H9 (cell line): ENCODE measurements around the gene MRAP2. TPM values are rescaled to one million over a fixed set of nuclear protein-coding genes. Genes with fewer than 3 reads are reported as not detected.

Experiments
- DNase-seq: peaks from one replicate; pipeline ENCODE4 v3.0.0-alpha.2; 2017
- H2AFZ ChIP-seq: one replicate; pipeline ENCODE4 v1.6.1; 2013; ENCODE audit warnings: mild to moderate bottlenecking, low read length, control low read depth, moderate library complexity
- H2AK5ac ChIP-seq: 2 replicates; pipeline ENCODE4 v1.6.1; 2013; ENCODE audit warnings: low read length, control low read depth, mixed read lengths; ENCODE audit not compliant: insufficient read length
- H2BK120ac ChIP-seq: one replicate; pipeline ENCODE4 v1.6.1; 2013; ENCODE audit warnings: low read depth, mild to moderate bottlenecking, low read length, control low read depth, inconsistent platforms; ENCODE audit not compliant: poor library complexity, severe bottlenecking
- H2BK12ac ChIP-seq: 2 replicates; pipeline ENCODE4 v1.6.1; 2013; ENCODE audit warnings: low read length, control low read depth, mixed read lengths, low read depth; ENCODE audit not compliant: insufficient read length
- H2BK15ac ChIP-seq: 2 replicates; pipeline ENCODE4 v1.6.1; 2013; ENCODE audit warnings: low read depth, low read length, control low read depth
- H2BK20ac ChIP-seq: one replicate; pipeline ENCODE4 v1.6.1; 2013; ENCODE audit warnings: low read depth, mild to moderate bottlenecking, low read length, control low read depth, inconsistent platforms; ENCODE audit not compliant: poor library complexity, severe bottlenecking
- H2BK5ac ChIP-seq: 2 replicates; pipeline ENCODE4 v1.6.1; 2013; ENCODE audit warnings: low read length, control low read depth, mixed read lengths; ENCODE audit not compliant: insufficient read length
- H3K14ac ChIP-seq: 2 replicates; pipeline ENCODE4 v1.6.1; 2013; ENCODE audit warnings: low read length, control low read depth; ENCODE audit not compliant: insufficient read depth
- H3K18ac ChIP-seq: 2 replicates; pipeline ENCODE4 v1.6.1; 2013; ENCODE audit warnings: low read depth, mild to moderate bottlenecking, mixed read lengths, low read length, control low read depth; ENCODE audit not compliant: insufficient read length
- H3K23ac ChIP-seq: 2 replicates; pipeline ENCODE4 v1.6.1; 2013; ENCODE audit warnings: low read length, control low read depth, mixed read lengths, low read depth; ENCODE audit not compliant: insufficient read length
- H3K23me2 ChIP-seq: 2 replicates; pipeline ENCODE4 v1.6.1; 2013; ENCODE audit warnings: low read depth, mild to moderate bottlenecking, mixed read lengths, low read length, control low read depth; ENCODE audit not compliant: insufficient read length, poor library complexity, severe bottlenecking
- H3K27ac ChIP-seq: 2 replicates; pipeline ENCODE4 v1.5.1; 2013; ENCODE audit warnings: low read length, control low read depth, mixed read lengths, low read depth; ENCODE audit not compliant: insufficient read length
- H3K27me3 ChIP-seq: 2 replicates; pipeline ENCODE4 v1.6.1; 2013; ENCODE audit warnings: low read length, control low read depth, inconsistent platforms; ENCODE audit not compliant: insufficient read depth
- H3K4ac ChIP-seq: 2 replicates; pipeline ENCODE4 v1.6.1; 2013; ENCODE audit warnings: low read depth, mild to moderate bottlenecking, control low read depth, inconsistent platforms, low read length, moderate library complexity
- H3K4me1 ChIP-seq: 2 replicates; pipeline ENCODE4 v1.6.1; 2013; ENCODE audit warnings: low read length, control low read depth, inconsistent platforms; ENCODE audit not compliant: insufficient read depth
- H3K4me2 ChIP-seq: 2 replicates; pipeline ENCODE4 v1.6.1; 2013; ENCODE audit warnings: low read length, control low read depth, mixed read lengths; ENCODE audit not compliant: insufficient read length, insufficient read depth
- H3K56ac ChIP-seq: 2 replicates; pipeline ENCODE4 v1.6.1; 2013; ENCODE audit warnings: low read depth, mild to moderate bottlenecking, mixed read lengths, low read length, control low read depth; ENCODE audit not compliant: insufficient read length
- H3K79me1 ChIP-seq: 2 replicates; pipeline ENCODE4 v1.6.1; 2013; ENCODE audit warnings: low read depth, mild to moderate bottlenecking, moderate library complexity, low read length, control low read depth, inconsistent platforms; ENCODE audit not compliant: insufficient read depth, poor library complexity, severe bottlenecking
- H3K79me2 ChIP-seq: 2 replicates; pipeline ENCODE4 v1.6.1; 2013; ENCODE audit warnings: low read length, control low read depth, inconsistent platforms; ENCODE audit not compliant: insufficient read depth
- H3K9ac ChIP-seq: 2 replicates; pipeline ENCODE4 v1.6.1; 2013; ENCODE audit warnings: low read length, control low read depth, mixed read lengths; ENCODE audit not compliant: insufficient read length; ENCODE audit errors: extremely low read depth
- H3K9me3 ChIP-seq: one replicate; pipeline ENCODE4 v1.6.1; 2013; ENCODE audit warnings: low read depth, low read length, inconsistent platforms; ENCODE audit not compliant: control insufficient read depth
- H3T11ph ChIP-seq: one replicate; pipeline ENCODE4 v1.6.1; 2013; ENCODE audit warnings: mild to moderate bottlenecking, low read length, control low read depth, inconsistent platforms
- H4K20me1 ChIP-seq: one replicate; pipeline ENCODE4 v1.6.1; 2013; ENCODE audit not compliant: control insufficient read depth, insufficient read length, insufficient read depth
- H4K5ac ChIP-seq: 2 replicates; pipeline ENCODE4 v1.6.1; 2013; ENCODE audit warnings: low read depth, mild to moderate bottlenecking, mixed read lengths, low read length, control low read depth; ENCODE audit not compliant: insufficient read length
- H4K8ac ChIP-seq: replicated peaks from 2 replicates; pipeline ENCODE4 v1.6.1; 2013; ENCODE audit warnings: low read length, control low read depth, mixed read lengths, low read depth; ENCODE audit not compliant: insufficient read length
- H4K91ac ChIP-seq: 2 replicates; pipeline ENCODE4 v1.6.1; 2013; ENCODE audit warnings: low read depth, mild to moderate bottlenecking, moderate library complexity, mixed read lengths, low read length, control low read depth; ENCODE audit not compliant: insufficient read length
- H3K27ac Mint-ChIP-seq, 3 experiments: 2 replicates in 2 of 3; 3 replicates in 1 of 3; pipeline ENCODE4 v1.8.0; 2020 to 2021; ENCODE audit warnings: mixed read lengths in 3 of 3, mild to moderate bottlenecking in 1 of 3, moderate library complexity in 1 of 3
- H3K27me3 Mint-ChIP-seq: 2 replicates; pipeline ENCODE4 v1.8.0; 2021; ENCODE audit warnings: low read depth, mild to moderate bottlenecking, moderate library complexity, mixed read lengths
- H3K36me3 Mint-ChIP-seq, 3 experiments: 2 replicates in 2 of 3; 3 replicates in 1 of 3; pipeline ENCODE4 v1.8.0; 2020 to 2021; ENCODE audit warnings: low read depth in 3 of 3, mixed read lengths in 3 of 3; ENCODE audit not compliant: insufficient read depth in 1 of 3
- H3K4me1 Mint-ChIP-seq, 2 experiments: 2 replicates each; pipeline ENCODE4 v1.8.0; 2020; ENCODE audit warnings: mixed read lengths in 2 of 2
- H3K4me3 Mint-ChIP-seq, 2 experiments: 2 replicates in 1 of 2; 3 replicates in 1 of 2; pipeline ENCODE4 v1.8.0; 2020 to 2021; ENCODE audit warnings: mild to moderate bottlenecking in 2 of 2, mixed read lengths in 2 of 2, moderate library complexity in 1 of 2
- H3K9me3 Mint-ChIP-seq, 2 experiments: 2 replicates in 1 of 2; 3 replicates in 1 of 2; pipeline ENCODE4 v1.8.0; 2020; ENCODE audit warnings: mild to moderate bottlenecking in 2 of 2, mixed read lengths in 2 of 2, moderate library complexity in 1 of 2
- CTCF ChIP-seq: fragments of 200-600 bp; sonication (generic); conservative IDR thresholded peaks from 3 replicates; pipeline ENCODE4 v1.8.0; 2021; ENCODE audit warnings: antibody characterized with exemption, mild to moderate bottlenecking
- WGBS: extraction: QIAGEN DNeasy Blood & Tissue Kit; methylation state at CpG from one replicate; pipeline ENCODE4 v1.1.7; 2013; ENCODE audit warnings: missing lambda C conversion rate, low lambda C conversion rate, mixed read lengths; ENCODE audit not compliant: insufficient read length; ENCODE audit errors: extremely low coverage; 5-methylcytosine and 5-hydroxymethylcytosine counted together
- total RNA-seq: library from RNA; stranded (reverse); gene quantifications from 2 replicates; pipeline ENCODE4 v1.2.1, GENCODE V29; 2021

Gene MRAP2
- total RNA-seq, 1 experiment from 2014 or later = 8.0 TPM

- H3K36me3 Mint-ChIP-seq = peaks cover 0 to 9% (median 0%) of the 10 kb centered on the region in 3 experiments; a peak in 1 of 7 replicates
- H3K4me2 ChIP-seq = no peak overlapping the region
- no peaks in the 10 kb centered on the region for H3K79me2 ChIP-seq
- H3K27ac ChIP-seq = no peak overlapping the region
- H3K79me1 ChIP-seq = no peaks in the 10 kb centered on the region
- 0 out of 5 replicates have a peak, but pooled peaks cover 0 to 2% of the 10 kb centered on the region in 2 experiments for H3K9me3 Mint-ChIP-seq
- no peak overlapping the region for H2BK20ac ChIP-seq
- H3K56ac ChIP-seq = no peak overlapping the region
- no peak overlapping the region for H3K9ac ChIP-seq
- H3K4me1 Mint-ChIP-seq = peaks cover 31 to 32% of the 10 kb centered on the region in 2 experiments
- H3K9me3 ChIP-seq = no peaks in the 10 kb centered on the region
- no peaks in the 10 kb centered on the region for H3K23me2 ChIP-seq
- no peak overlapping the region for H3K18ac ChIP-seq
- H2BK5ac ChIP-seq = no peak overlapping the region
- no peak overlapping the region for H4K8ac ChIP-seq
- H3K27me3 ChIP-seq = no peaks in the 10 kb centered on the region
- no peaks in the 10 kb centered on the region for H4K20me1 ChIP-seq
- no peak overlapping the region for H2AK5ac ChIP-seq
- WGBS = no CpG with 5 or more reads among the region's 1 CpG
- no peaks in the 10 kb centered on the region; the same call in 1 of the 2 replicates for H3K4me1 ChIP-seq
- no peak overlapping the region for H3K14ac ChIP-seq
- H3T11ph ChIP-seq = no peak overlapping the region
- no peak overlapping the region for H3K27ac Mint-ChIP-seq
- no peak overlapping the region for H2BK120ac ChIP-seq
- H4K91ac ChIP-seq = no peak overlapping the region
- no peak overlapping the region for H3K4ac ChIP-seq
- peak; percentile 64 for DNase-seq
- H4K5ac ChIP-seq = no peak overlapping the region
- H3K27me3 Mint-ChIP-seq = no peaks in the 10 kb centered on the region
- H2AFZ ChIP-seq = no peak overlapping the region
- no peak overlapping the region for H3K23ac ChIP-seq
- H3K4me3 Mint-ChIP-seq = no peak overlapping the region
- no peak overlapping the region for H2BK12ac ChIP-seq
- no peak for TF ChIP-seq CTCF
- no peak overlapping the region for H2BK15ac ChIP-seq
These were observed 44.8 kb downstream of the MRAP2 start for GRCh38 chr6:84078335-84078734.
